Measurements from ENCODE around the gene ERG.

GRCh38 chr21:38443110-38443509 lies 55.2 kb downstream of the ERG start:
- TF ChIP-seq CTCF (conservative IDR thresholded peaks at IDR 0.05; ENCODE audit: low read length) (no peak), EZH2phosphoT487 (IDR thresholded peaks at IDR 0.05; ENCODE audit: borderline replicate concordance) (no peak)
